Osteoblast (primary cell): Measurements from ENCODE around the gene MIEF2. TPM values are rescaled to one million over a fixed set of nuclear protein-coding genes. Genes with fewer than 3 reads are reported as not detected.

Experiments
- DNase-seq: peaks from one replicate; pipeline ENCODE4 v3.0.0; 2011; ENCODE audit warnings: low spot score, mixed read lengths; ENCODE audit not compliant: insufficient read length; ENCODE audit errors: missing footprints
- H2AFZ ChIP-seq: 2 replicates; pipeline ENCODE4 v1.6.0; 2011; ENCODE audit warnings: mild to moderate bottlenecking, low read length
- H3K27ac ChIP-seq: 2 replicates; pipeline ENCODE4 v1.5.1; 2011; ENCODE audit warnings: mild to moderate bottlenecking, low read depth, low read length, moderate library complexity
- H3K27me3 ChIP-seq: 2 replicates; pipeline ENCODE4 v1.6.0; 2012; ENCODE audit warnings: mild to moderate bottlenecking, control low read depth, inconsistent platforms, low read length, moderate library complexity; ENCODE audit not compliant: insufficient read depth
- H3K36me3 ChIP-seq: 2 replicates; pipeline ENCODE4 v1.5.1; 2011; ENCODE audit warnings: mild to moderate bottlenecking, low read length, control low read depth, moderate library complexity; ENCODE audit not compliant: insufficient read depth
- H3K4me1 ChIP-seq: 2 replicates; pipeline ENCODE4 v1.5.1; 2011; ENCODE audit warnings: mild to moderate bottlenecking, low read length, control low read depth, moderate library complexity; ENCODE audit not compliant: insufficient read depth
- H3K4me2 ChIP-seq: 2 replicates; pipeline ENCODE4 v1.6.0; 2011; ENCODE audit warnings: mild to moderate bottlenecking, low read length; ENCODE audit not compliant: insufficient read depth
- H3K4me3 ChIP-seq: fragments of 200-600 bp; sonication (generic); 3 replicates; pipeline ENCODE4 v1.5.1; 2012; ENCODE audit warnings: mild to moderate bottlenecking, low read length, inconsistent platforms; ENCODE audit not compliant: insufficient read depth
- H3K79me2 ChIP-seq: 2 replicates; pipeline ENCODE4 v1.6.0; 2012; ENCODE audit warnings: mild to moderate bottlenecking, low read length, control low read depth, inconsistent platforms; ENCODE audit not compliant: insufficient read depth
- H3K9me3 ChIP-seq: 2 replicates; pipeline ENCODE4 v1.5.1; 2011; ENCODE audit warnings: low read depth, low read length, control low read depth
- H4K20me1 ChIP-seq: 2 replicates; pipeline ENCODE4 v1.6.0; 2012; ENCODE audit warnings: mild to moderate bottlenecking, low read length, control low read depth; ENCODE audit not compliant: insufficient read depth
- total RNA-seq: library from RNA; depleted of rRNA; stranded (reverse); fragments of >200 nt; gene quantifications from 2 replicates; pipeline ENCODE4 v1.2.3, GENCODE V29; 2012
- TF ChIP-seq, protein P1 (sequence below): IDR thresholded peaks from 2 replicates; pipeline ENCODE4 v1.5.1; 2011; ENCODE audit warnings: mild to moderate bottlenecking, low read depth, low read length, moderate library complexity; ENCODE audit errors: extremely low read depth

The MIEF2 gene
- total RNA-seq, 1 donor: 14.5 TPM

- H3K4me1 ChIP-seq: peaks cover 12% of the 10 kb centered on the region
- H2AFZ ChIP-seq: no peak overlapping the region
- H3K79me2 ChIP-seq: peaks cover 16% of the 10 kb centered on the region
- H3K4me3 ChIP-seq: no peak overlapping the region
- no peak overlapping the region for H3K27ac ChIP-seq
- H3K36me3 ChIP-seq: peaks cover 56% of the 10 kb centered on the region
- peaks cover 8% of the 10 kb centered on the region for H4K20me1 ChIP-seq
- peak; percentile 78 for DNase-seq
- TF ChIP-seq, protein P1, sequence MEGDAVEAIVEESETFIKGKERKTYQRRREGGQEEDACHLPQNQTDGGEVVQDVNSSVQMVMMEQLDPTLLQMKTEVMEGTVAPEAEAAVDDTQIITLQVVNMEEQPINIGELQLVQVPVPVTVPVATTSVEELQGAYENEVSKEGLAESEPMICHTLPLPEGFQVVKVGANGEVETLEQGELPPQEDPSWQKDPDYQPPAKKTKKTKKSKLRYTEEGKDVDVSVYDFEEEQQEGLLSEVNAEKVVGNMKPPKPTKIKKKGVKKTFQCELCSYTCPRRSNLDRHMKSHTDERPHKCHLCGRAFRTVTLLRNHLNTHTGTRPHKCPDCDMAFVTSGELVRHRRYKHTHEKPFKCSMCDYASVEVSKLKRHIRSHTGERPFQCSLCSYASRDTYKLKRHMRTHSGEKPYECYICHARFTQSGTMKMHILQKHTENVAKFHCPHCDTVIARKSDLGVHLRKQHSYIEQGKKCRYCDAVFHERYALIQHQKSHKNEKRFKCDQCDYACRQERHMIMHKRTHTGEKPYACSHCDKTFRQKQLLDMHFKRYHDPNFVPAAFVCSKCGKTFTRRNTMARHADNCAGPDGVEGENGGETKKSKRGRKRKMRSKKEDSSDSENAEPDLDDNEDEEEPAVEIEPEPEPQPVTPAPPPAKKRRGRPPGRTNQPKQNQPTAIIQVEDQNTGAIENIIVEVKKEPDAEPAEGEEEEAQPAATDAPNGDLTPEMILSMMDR: no peak
- no peak overlapping the region for H3K4me2 ChIP-seq
- H3K9me3 ChIP-seq: no peaks in the 10 kb centered on the region
- no peaks in the 10 kb centered on the region for H3K27me3 ChIP-seq
These were observed 23.0 kb upstream of the MIEF2 start for GRCh38 chr17:18237461-18237860.

- no peaks in the 10 kb centered on the region for H4K20me1 ChIP-seq
- H3K27me3 ChIP-seq: no peaks in the 10 kb centered on the region
- DNase-seq: no peak
- H3K4me1 ChIP-seq: peaks cover 12% of the 10 kb centered on the region
- peaks cover 8% of the 10 kb centered on the region for H3K79me2 ChIP-seq
- TF ChIP-seq, protein P1: no peak
- no peak overlapping the region for H2AFZ ChIP-seq
- H3K36me3 ChIP-seq: peaks cover 52% of the 10 kb centered on the region
- no peak overlapping the region for H3K4me3 ChIP-seq
- H3K9me3 ChIP-seq: no peaks in the 10 kb centered on the region
- no peak overlapping the region for H3K4me2 ChIP-seq
- H3K27ac ChIP-seq: no peak overlapping the region
These were observed 22.2 kb upstream of the MIEF2 start for GRCh38 chr17:18238299-18238698.

DNA sequence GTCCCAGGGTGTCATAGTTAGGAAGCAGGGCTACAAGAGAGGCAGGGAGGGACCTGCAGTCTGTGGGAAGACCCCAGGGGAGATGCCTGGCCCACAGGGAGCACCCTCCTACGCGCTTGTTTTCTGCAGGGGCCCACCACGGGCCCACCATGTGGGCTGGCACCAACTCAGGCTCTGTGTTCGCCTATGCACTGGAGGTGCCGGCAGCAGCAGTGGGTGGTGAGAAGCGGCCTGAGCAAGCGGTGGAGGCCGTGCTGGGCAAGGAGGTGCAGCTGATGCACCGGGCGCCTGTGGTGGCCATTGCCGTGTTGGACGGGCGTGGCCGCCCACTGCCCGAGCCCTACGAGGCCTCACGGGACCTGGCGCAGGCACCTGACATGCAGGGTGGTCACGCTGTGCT is 20.0 kb upstream of the MIEF2 start:
- H3K27me3 ChIP-seq: no peaks in the 10 kb centered on the region
- H3K79me2 ChIP-seq: no peaks in the 10 kb centered on the region
- peaks cover 8% of the 10 kb centered on the region for H3K4me1 ChIP-seq
- H3K27ac ChIP-seq: no peak overlapping the region
- H3K9me3 ChIP-seq: no peaks in the 10 kb centered on the region
- no peak overlapping the region for H2AFZ ChIP-seq
- H3K36me3 ChIP-seq: peaks cover 55% of the 10 kb centered on the region
- H4K20me1 ChIP-seq: peaks cover 8% of the 10 kb centered on the region
- TF ChIP-seq, protein P1: no peak
- no peak overlapping the region for H3K4me3 ChIP-seq
- DNase-seq: no peak
- H3K4me2 ChIP-seq: no peak overlapping the region

GRCh38 chr17:18241229-18241871 is 19.1 kb upstream of the MIEF2 start:
- DNase-seq: no peak
- H3K4me1 ChIP-seq: no peaks in the 10 kb centered on the region

More at GRCh38 chr17:18241229-18241871, 19.1 kb upstream of the MIEF2 start:
- H3K4me3 ChIP-seq: no peak overlapping the region
- no peaks in the 10 kb centered on the region for H3K9me3 ChIP-seq
- peaks cover 9% of the 10 kb centered on the region for H4K20me1 ChIP-seq
- peaks cover 64% of the 10 kb centered on the region for H3K36me3 ChIP-seq
- no peak overlapping the region for H3K27ac ChIP-seq
- TF ChIP-seq, protein P1: no peak
- H3K4me2 ChIP-seq: no peak overlapping the region
- no peaks in the 10 kb centered on the region for H3K27me3 ChIP-seq
- no peak overlapping the region for H2AFZ ChIP-seq
- H3K79me2 ChIP-seq: no peaks in the 10 kb centered on the region
